GM12864 (cell line): ENCODE results near the gene RASAL2.
"Not testable (repeated sequence)": the region's sequence is repeated elsewhere in the genome, so short reads cannot be mapped to it uniquely, and the experiment has no call there.

Source experiments
- DNase-seq: peaks from one replicate; pipeline ENCODE4 v3.0.0-alpha.2; 2011; ENCODE audit warnings: low read depth
- H3K4me3 ChIP-seq: 2 replicates; pipeline ENCODE4 v1.5.1; 2011; ENCODE audit warnings: mild to moderate bottlenecking, low read depth, low read length, control low read depth
- TF ChIP-seq, protein P1 (sequence below): IDR thresholded peaks from 2 replicates; pipeline ENCODE4 v1.5.1; 2011; ENCODE audit warnings: low read depth, mild to moderate bottlenecking, moderate library complexity, low read length, control low read depth, inconsistent platforms; ENCODE audit errors: missing control alignments

RASAL2 gene

GRCh38 chr1:178118524-178118923 lies 24.6 kb downstream of the RASAL2 start:
- no peak overlapping the region for H3K4me3 ChIP-seq
- DNase-seq = no peak
- TF ChIP-seq, protein P1, sequence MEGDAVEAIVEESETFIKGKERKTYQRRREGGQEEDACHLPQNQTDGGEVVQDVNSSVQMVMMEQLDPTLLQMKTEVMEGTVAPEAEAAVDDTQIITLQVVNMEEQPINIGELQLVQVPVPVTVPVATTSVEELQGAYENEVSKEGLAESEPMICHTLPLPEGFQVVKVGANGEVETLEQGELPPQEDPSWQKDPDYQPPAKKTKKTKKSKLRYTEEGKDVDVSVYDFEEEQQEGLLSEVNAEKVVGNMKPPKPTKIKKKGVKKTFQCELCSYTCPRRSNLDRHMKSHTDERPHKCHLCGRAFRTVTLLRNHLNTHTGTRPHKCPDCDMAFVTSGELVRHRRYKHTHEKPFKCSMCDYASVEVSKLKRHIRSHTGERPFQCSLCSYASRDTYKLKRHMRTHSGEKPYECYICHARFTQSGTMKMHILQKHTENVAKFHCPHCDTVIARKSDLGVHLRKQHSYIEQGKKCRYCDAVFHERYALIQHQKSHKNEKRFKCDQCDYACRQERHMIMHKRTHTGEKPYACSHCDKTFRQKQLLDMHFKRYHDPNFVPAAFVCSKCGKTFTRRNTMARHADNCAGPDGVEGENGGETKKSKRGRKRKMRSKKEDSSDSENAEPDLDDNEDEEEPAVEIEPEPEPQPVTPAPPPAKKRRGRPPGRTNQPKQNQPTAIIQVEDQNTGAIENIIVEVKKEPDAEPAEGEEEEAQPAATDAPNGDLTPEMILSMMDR = no peak

GRCh38 chr1:178119628-178120027 lies 25.7 kb downstream of the RASAL2 start:
- DNase-seq = no peak
- TF ChIP-seq, protein P1 = no peak
- no peak overlapping the region for H3K4me3 ChIP-seq

- no peak for DNase-seq
- H3K4me3 ChIP-seq = no peak overlapping the region
- TF ChIP-seq, protein P1 = no peak
Measured at GRCh38 chr1:178120088-178120487, 26.2 kb downstream of the RASAL2 start.

DNA sequence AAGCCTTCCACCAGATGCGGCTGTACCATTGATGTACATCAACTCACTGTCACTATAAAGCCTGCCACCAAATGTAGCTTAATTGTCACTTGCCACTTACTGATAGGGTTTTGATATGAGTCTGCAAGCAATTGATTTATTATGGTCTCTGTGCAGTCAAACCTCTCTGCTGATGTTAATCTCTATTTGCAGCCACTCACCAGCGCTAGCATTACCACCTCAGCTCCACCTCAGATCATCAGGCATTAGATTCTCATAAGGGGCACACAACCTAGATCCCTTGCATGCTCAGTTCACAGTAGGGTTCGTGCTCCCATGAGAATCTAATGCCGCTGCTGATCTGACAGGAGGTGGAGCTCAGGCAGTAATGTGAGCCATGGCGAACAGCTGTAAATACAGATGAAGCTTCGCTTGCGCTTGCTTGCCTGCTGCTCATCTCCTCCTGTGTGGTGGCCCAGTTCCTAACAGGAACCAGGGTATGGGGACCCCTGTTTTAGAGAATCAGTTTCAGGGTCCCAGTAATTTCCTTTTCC lies 26.7 kb downstream of the RASAL2 start:
- H3K4me3 ChIP-seq, DNase-seq: not testable (repeated sequence)

DNA sequence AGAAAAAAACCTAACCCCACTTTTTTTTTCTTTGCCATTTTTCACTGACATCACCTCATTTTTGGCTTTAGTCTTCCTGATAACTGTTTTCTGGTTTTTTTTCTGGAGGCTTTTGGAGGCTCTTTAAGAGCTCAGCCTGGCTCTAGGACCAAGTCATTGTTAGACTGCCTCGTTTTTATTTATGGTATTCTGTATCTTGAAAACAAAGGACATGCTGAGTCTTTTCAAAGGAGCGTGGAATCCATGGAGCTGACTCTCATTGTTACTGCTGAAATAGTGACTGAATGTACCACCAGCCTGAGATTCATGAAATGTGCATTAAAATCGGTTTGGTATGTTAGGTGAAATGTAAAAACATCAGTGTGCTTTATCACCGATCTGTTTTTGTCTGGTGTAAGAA lies 28.0 kb downstream of the RASAL2 start:
- H3K4me3 ChIP-seq = no peak overlapping the region
- TF ChIP-seq, protein P1 = no peak
- DNase-seq = no peak

- no peak overlapping the region for H3K4me3 ChIP-seq
- TF ChIP-seq, protein P1 = no peak
- DNase-seq = peak; percentile 1
Measured at GRCh38 chr1:178122283-178122682, 28.4 kb downstream of the RASAL2 start.

DNA sequence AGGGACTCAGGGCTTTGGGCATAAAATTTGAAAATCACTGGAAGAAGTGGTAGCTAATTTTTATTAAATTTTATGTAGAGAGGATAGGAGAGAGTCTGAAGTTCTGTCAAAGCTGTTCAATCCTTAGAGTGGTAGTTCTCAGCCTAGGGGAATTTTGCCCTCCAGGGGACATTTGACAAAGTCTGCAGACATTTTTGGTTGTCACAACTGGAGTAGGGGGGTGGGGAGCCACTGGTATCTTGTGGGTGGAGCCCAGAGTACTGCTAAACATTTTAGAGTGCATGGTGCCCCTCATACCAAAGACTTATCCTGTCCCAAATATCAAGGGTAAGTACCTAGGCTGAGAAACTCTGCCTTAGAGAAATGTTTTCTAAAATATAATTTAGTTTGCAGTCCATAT lies 30.2 kb downstream of the RASAL2 start:
- no peak overlapping the region for H3K4me3 ChIP-seq
- TF ChIP-seq, protein P1 = no peak
- no peak for DNase-seq

DNA sequence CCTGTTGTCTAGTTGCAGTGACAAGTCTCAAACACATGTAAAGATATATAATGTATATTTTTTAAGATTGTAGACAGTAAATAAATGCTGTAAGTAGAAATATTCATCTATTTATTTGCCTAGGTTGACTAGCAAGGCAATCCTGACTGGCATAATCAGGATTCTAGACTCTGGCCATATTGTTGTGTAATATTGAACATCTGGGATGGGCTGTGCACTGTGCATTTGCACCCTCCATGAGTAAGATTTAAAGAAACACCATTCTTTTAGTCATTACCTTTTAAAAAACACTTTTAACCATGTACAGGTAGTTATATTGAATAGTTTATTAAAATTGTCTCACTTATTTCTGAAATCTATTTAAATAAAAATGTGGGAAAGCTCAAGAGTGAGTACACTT lies 32.4 kb downstream of the RASAL2 start:
- TF ChIP-seq, protein P1 = no peak
- no peak for DNase-seq
- no peak overlapping the region for H3K4me3 ChIP-seq
